Measurements from ENCODE around the gene DUXA. TPM values are rescaled to one million over a fixed set of nuclear protein-coding genes. Genes with fewer than 3 reads are reported as not detected.

Gene DUXA
- total and polyA plus RNA-seq, 10 of the 15 experiments (the other 5 are each of a cell fraction or from before 2014, with no cell fraction given) = not detected

DNA sequence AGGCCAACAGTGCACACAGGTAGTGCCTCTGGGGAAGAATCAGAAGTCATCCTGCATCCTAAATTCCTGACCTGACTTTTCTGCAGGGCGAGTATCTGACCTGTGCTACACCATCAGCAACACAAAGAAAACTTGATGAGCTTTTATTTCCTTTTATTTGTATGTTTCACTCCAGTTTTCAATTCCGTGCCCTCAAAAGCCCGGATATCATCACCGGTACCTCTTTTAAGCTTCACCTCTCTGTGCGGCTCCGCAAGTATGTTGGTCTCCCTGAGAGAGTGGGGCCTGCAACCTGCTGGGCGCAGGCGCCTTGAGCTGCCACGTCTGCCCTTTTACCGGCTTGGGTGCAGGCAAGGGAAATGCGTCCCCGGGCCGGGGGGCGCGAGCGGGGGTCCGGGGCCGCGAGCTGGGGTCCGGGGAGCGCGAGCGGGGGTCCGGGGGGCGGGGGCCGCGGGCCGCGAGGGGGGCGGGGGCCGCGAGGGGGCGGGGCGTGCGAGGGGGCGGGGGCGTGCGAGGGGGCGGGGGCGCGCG, 4.3 kb upstream of the DUXA start:
- no peaks in the 10 kb centered on the region for H4K20me1 ChIP-seq (ENCODE audit: control insufficient read depth, insufficient read depth)
- no peak overlapping the region for H3K4me3 ChIP-seq
- no peak for FAIRE-seq
- H3K9ac ChIP-seq (ENCODE audit: control insufficient read depth, insufficient read depth, low read length) = no peak overlapping the region
- H3K36me3 ChIP-seq (ENCODE audit: control insufficient read depth in 2 of 2, insufficient read depth in 2 of 2, low read length in 1 of 2) = no peaks in the 10 kb centered on the region
- no peak overlapping the region for H3K27ac ChIP-seq (ENCODE audit: control insufficient read depth, insufficient read depth)
- ChIA-PET CTCF (no interaction called here), RAD21 (ENCODE audit: unreplicated experiment) (no interaction called here), POLR2A (no interaction called here), SMC1A (ENCODE audit: uncharacterized antibody, unreplicated experiment) (no interaction called here)
- H3K4me2 ChIP-seq (ENCODE audit: control insufficient read depth, insufficient read depth) = no peak overlapping the region
- no peaks in the 10 kb centered on the region for H3K79me2 ChIP-seq (ENCODE audit: control insufficient read depth, insufficient read depth, low read length)
- 28% methylated on average over 10 of the region's 42 CpGs for WGBS (ENCODE audit: insufficient coverage, insufficient replicate concordance, low lambda C conversion rate, missing lambda C conversion rate)
- no peak for ATAC-seq
- BruUV-seq (replicated peaks) = no TSS peak
- H3K4me1 ChIP-seq (ENCODE audit: control insufficient read depth, insufficient read depth, low read length) = no peaks in the 10 kb centered on the region
- intact Hi-C loops (cut with micrococcal nuclease; ENCODE audit: unreplicated experiment) = no loop called here
- DNase-seq (ENCODE audit: low read depth, low spot score) = no peak
- H3K9me3 ChIP-seq (replicated peaks; ENCODE audit: control insufficient read depth, insufficient read depth, low read length) = no peaks in the 10 kb centered on the region; the same call in 1 of the 3 replicates
- in situ Hi-C loops (cut with MboI) = no loop called here
- peak overlapping the region; percentile 5 for H2AFZ ChIP-seq (ENCODE audit: control insufficient read depth, low read depth, low read length)
- no peaks in the 10 kb centered on the region for H3K27me3 ChIP-seq (replicated peaks in 1 of 2; ENCODE audit: control insufficient read depth in 2 of 2, insufficient read depth in 2 of 2, low read length in 1 of 2)
- TF ChIP-seq, protein P1, sequence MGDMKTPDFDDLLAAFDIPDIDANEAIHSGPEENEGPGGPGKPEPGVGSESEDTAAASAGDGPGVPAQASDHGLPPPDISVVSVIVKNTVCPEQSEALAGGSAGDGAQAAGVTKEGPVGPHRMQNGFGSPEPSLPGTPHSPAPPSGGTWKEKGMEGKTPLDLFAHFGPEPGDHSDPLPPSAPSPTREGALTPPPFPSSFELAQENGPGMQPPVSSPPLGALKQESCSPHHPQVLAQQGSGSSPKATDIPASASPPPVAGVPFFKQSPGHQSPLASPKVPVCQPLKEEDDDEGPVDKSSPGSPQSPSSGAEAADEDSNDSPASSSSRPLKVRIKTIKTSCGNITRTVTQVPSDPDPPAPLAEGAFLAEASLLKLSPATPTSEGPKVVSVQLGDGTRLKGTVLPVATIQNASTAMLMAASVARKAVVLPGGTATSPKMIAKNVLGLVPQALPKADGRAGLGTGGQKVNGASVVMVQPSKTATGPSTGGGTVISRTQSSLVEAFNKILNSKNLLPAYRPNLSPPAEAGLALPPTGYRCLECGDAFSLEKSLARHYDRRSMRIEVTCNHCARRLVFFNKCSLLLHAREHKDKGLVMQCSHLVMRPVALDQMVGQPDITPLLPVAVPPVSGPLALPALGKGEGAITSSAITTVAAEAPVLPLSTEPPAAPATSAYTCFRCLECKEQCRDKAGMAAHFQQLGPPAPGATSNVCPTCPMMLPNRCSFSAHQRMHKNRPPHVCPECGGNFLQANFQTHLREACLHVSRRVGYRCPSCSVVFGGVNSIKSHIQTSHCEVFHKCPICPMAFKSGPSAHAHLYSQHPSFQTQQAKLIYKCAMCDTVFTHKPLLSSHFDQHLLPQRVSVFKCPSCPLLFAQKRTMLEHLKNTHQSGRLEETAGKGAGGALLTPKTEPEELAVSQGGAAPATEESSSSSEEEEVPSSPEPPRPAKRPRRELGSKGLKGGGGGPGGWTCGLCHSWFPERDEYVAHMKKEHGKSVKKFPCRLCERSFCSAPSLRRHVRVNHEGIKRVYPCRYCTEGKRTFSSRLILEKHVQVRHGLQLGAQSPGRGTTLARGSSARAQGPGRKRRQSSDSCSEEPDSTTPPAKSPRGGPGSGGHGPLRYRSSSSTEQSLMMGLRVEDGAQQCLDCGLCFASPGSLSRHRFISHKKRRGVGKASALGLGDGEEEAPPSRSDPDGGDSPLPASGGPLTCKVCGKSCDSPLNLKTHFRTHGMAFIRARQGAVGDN (IDR thresholded peaks at IDR 0.05) = no peak
- TF ChIP-seq ZNF274 (IDR thresholded peaks at IDR 0.05; ENCODE audit: insufficient read depth, insufficient read length) (no peak), ZNF24 (IDR thresholded peaks at IDR 0.05) (no peak), MXI1 (IDR thresholded peaks at IDR 0.05; ENCODE audit: low read depth, low read length) (no peak), RELA (IDR thresholded peaks at IDR 0.05; ENCODE audit: borderline replicate concordance, partially characterized antibody) (no peak), GABPA (IDR thresholded peaks at IDR 0.05; ENCODE audit: low read depth) (no peak), MYB (IDR thresholded peaks at IDR 0.05; ENCODE audit: borderline replicate concordance, low read depth, low read length) (no peak), MYC (IDR thresholded peaks at IDR 0.05; ENCODE audit: insufficient read depth, insufficient read length, insufficient replicate concordance, low read length, severe bottlenecking) (no peak), TCF7 (IDR thresholded peaks at IDR 0.05; ENCODE audit: borderline replicate concordance) (no peak), SRF (IDR thresholded peaks at IDR 0.05; ENCODE audit: low read depth in 2 of 2, low read length in 2 of 2) (no peak), CBX5 (IDR thresholded peaks at IDR 0.05; ENCODE audit: low read depth) (no peak), NR2F1 (conservative IDR thresholded peaks at IDR 0.05) (no peak), SPI1 (IDR thresholded peaks at IDR 0.05; ENCODE audit: borderline replicate concordance, insufficient read depth, low read depth, low read length) (no peak)
- TF ChIP-seq, protein P2, sequence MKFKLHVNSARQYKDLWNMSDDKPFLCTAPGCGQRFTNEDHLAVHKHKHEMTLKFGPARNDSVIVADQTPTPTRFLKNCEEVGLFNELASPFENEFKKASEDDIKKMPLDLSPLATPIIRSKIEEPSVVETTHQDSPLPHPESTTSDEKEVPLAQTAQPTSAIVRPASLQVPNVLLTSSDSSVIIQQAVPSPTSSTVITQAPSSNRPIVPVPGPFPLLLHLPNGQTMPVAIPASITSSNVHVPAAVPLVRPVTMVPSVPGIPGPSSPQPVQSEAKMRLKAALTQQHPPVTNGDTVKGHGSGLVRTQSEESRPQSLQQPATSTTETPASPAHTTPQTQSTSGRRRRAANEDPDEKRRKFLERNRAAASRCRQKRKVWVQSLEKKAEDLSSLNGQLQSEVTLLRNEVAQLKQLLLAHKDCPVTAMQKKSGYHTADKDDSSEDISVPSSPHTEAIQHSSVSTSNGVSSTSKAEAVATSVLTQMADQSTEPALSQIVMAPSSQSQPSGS (IDR thresholded peaks at IDR 0.05; ENCODE audit: low read length) = no peak
- TF ChIP-seq, protein P3, sequence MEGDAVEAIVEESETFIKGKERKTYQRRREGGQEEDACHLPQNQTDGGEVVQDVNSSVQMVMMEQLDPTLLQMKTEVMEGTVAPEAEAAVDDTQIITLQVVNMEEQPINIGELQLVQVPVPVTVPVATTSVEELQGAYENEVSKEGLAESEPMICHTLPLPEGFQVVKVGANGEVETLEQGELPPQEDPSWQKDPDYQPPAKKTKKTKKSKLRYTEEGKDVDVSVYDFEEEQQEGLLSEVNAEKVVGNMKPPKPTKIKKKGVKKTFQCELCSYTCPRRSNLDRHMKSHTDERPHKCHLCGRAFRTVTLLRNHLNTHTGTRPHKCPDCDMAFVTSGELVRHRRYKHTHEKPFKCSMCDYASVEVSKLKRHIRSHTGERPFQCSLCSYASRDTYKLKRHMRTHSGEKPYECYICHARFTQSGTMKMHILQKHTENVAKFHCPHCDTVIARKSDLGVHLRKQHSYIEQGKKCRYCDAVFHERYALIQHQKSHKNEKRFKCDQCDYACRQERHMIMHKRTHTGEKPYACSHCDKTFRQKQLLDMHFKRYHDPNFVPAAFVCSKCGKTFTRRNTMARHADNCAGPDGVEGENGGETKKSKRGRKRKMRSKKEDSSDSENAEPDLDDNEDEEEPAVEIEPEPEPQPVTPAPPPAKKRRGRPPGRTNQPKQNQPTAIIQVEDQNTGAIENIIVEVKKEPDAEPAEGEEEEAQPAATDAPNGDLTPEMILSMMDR (IDR thresholded peaks at IDR 0.05 in 2 of 3, conservative IDR thresholded peaks at IDR 0.05 in 1 of 3; ENCODE audit: control insufficient read depth in 2 of 3, extremely low read depth in 1 of 3, insufficient read depth in 1 of 3, low read depth in 3 of 3, low read length in 3 of 3) = no peak
- TF ChIP-seq, protein P4, sequence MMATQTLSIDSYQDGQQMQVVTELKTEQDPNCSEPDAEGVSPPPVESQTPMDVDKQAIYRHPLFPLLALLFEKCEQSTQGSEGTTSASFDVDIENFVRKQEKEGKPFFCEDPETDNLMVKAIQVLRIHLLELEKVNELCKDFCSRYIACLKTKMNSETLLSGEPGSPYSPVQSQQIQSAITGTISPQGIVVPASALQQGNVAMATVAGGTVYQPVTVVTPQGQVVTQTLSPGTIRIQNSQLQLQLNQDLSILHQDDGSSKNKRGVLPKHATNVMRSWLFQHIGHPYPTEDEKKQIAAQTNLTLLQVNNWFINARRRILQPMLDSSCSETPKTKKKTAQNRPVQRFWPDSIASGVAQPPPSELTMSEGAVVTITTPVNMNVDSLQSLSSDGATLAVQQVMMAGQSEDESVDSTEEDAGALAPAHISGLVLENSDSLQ (IDR thresholded peaks at IDR 0.05) = no peak

All from GM12878 (cell line).